Kidney (tissue), 14 donors: Measurements from ENCODE around the gene RAD21L1. TPM values are rescaled to one million over a fixed set of nuclear protein-coding genes. Genes with fewer than 3 reads are reported as not detected.
A peak's percentile ranks its signal among the peaks of the same experiment; 100 is the strongest.

Source experiments
- DNase-seq, 5 donors: peaks; one replicate each; pipeline ENCODE4 v3.0.0-alpha.2; 2013 to 2020
- FAIRE-seq: peaks from 2 replicates; lab custom pipeline; 2012; peaks lifted over from hg19 to GRCh38; lab: Jason Lieb, UNC
- H3K27ac ChIP-seq, 2 donors: one replicate each; pipeline ENCODE4 v1.7.0; 2013; ENCODE audit warnings: low read depth in 2 of 2, low read length in 2 of 2, inconsistent platforms in 1 of 2
- H3K27me3 ChIP-seq: one replicate; pipeline ENCODE4 v1.7.1; 2013; ENCODE audit warnings: low read length, inconsistent platforms; ENCODE audit not compliant: control insufficient read depth, insufficient read depth
- H3K36me3 ChIP-seq, 3 donors: one replicate each; pipeline versions ENCODE4 v1.7.0 to v1.7.1; 2013; ENCODE audit warnings: low read length in 3 of 3, control low read depth in 1 of 3, inconsistent platforms in 1 of 3; ENCODE audit not compliant: insufficient read depth in 3 of 3, control insufficient read depth in 2 of 3
- H3K4me1 ChIP-seq, 3 donors: one replicate each; pipeline versions ENCODE4 v1.7.0 to v1.7.1; 2013; ENCODE audit warnings: low read length in 3 of 3, inconsistent platforms in 1 of 3, low read depth in 1 of 3; ENCODE audit not compliant: control insufficient read depth in 2 of 3, insufficient read depth in 2 of 3
- H3K4me3 ChIP-seq, 3 donors: one replicate each; pipeline versions ENCODE4 v1.7.0 to v1.8.1; 2013; ENCODE audit warnings: low read length in 3 of 3, control low read depth in 1 of 3, inconsistent platforms in 1 of 3
- H3K9ac ChIP-seq, 3 donors: one replicate each; pipeline versions ENCODE4 v1.7.0 to v1.7.1; 2013; ENCODE audit warnings: low read length in 3 of 3, control low read depth in 1 of 3, inconsistent platforms in 1 of 3
- H3K9me3 ChIP-seq, 3 donors: one replicate each; pipeline versions ENCODE4 v1.7.0 to v1.7.1; 2013; ENCODE audit warnings: low read length in 3 of 3, control low read depth in 1 of 3, inconsistent platforms in 1 of 3; ENCODE audit not compliant: control insufficient read depth in 2 of 3, insufficient read depth in 1 of 3
- intact Hi-C: fragments of 100-400 bp; cut with DNase I; formaldehyde crosslinking; loops from one replicate; pipeline ENCODE4 v1.11.1; 2022
- polyA plus RNA-seq: library from polyadenylated mRNA; stranded (reverse); fragments of 350-450 nt; fragmentation: Illumina TruSeq; extraction: RNeasy Lipid Tissue Mini Kit (QIAGEN cat#74804); gene quantifications from one replicate; pipeline ENCODE4 v1.2.3, GENCODE V29; 2014; ENCODE audit warnings: low read depth, low replicate concordance; ENCODE audit not compliant: insufficient read depth
- total RNA-seq: library from RNA; stranded (reverse); fragmentation: NEBNext Ultra II Directional; extraction: Animal tissue kit (Norgen Biotek cat#: 25700); gene quantifications from one replicate; pipeline ENCODE4 v1.2.1, GENCODE V29; 2021
- TF ChIP-seq, protein P1 (sequence below): IDR thresholded peaks from 3 replicates; pipeline ENCODE4 v1.5.1; 2012; ENCODE audit warnings: mild to moderate bottlenecking, moderate library complexity, borderline replicate concordance; ENCODE audit not compliant: insufficient read depth; ENCODE audit errors: extremely low read depth
- donor health status: control.
- donor health status: control.
- donor health status: control.
- donor health status: control.
- donor health status: control.
- donor health status: DM: yes; HTN: yes; CAD: no.
- donor health status: Normal renal cell carcinoma (clear cell type).

Gene RAD21L1
- total and polyA plus RNA-seq, 2 donors from 2014 or later, result not detected

DNA sequence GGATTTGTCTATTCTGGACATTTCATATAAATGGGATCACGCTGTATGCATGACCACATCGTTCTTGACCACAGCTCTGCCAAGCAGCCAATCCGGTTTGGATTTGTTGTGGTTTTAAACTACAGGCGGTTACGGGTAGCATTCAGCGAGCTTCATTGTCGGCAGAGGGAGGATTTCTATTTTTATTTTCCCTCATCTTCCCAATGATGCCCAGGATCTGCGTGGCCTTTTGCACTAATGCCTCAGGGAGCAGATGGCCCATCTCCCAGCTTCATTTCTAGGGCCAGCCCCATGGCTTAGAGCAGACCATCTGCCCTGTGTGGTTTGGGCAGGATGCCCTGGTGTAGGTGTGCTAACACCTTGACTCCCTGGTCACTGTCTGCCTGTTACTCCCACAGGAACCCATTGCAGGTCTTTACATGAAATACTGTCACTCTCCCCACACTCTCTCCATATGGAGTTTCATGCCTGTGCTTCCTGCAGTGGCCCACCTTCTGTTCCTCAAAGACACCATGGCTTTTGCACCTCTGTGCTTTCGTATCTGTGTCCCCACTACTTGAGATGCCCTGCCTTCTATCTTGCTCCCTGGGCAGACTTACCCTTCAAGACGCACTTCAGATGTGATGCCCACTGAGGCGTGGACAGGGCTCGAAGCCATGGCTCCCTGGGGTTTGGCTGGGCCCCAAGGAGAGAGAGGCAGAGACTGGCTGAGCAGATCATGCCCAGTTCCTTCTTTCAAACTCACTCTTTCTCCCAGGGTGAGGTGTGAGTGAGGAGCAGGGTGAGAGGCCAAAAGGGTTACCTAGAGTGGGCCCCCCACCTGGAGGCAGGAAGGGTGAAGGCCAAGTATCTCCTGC is 77.1 kb downstream of the RAD21L1 start:
- DNase-seq (no peak), FAIRE-seq (no peak)
- intact Hi-C loops, result no loop called here
- H3K4me1 ChIP-seq, result no peaks in the 10 kb centered on the region
- H3K27me3 ChIP-seq, result no peaks in the 10 kb centered on the region
- TF ChIP-seq, protein P1, sequence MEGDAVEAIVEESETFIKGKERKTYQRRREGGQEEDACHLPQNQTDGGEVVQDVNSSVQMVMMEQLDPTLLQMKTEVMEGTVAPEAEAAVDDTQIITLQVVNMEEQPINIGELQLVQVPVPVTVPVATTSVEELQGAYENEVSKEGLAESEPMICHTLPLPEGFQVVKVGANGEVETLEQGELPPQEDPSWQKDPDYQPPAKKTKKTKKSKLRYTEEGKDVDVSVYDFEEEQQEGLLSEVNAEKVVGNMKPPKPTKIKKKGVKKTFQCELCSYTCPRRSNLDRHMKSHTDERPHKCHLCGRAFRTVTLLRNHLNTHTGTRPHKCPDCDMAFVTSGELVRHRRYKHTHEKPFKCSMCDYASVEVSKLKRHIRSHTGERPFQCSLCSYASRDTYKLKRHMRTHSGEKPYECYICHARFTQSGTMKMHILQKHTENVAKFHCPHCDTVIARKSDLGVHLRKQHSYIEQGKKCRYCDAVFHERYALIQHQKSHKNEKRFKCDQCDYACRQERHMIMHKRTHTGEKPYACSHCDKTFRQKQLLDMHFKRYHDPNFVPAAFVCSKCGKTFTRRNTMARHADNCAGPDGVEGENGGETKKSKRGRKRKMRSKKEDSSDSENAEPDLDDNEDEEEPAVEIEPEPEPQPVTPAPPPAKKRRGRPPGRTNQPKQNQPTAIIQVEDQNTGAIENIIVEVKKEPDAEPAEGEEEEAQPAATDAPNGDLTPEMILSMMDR, result no peak
- no peak overlapping the region for H3K27ac ChIP-seq
- H3K4me3 ChIP-seq, result no peak overlapping the region
- no peaks in the 10 kb centered on the region for H3K9me3 ChIP-seq
- no peak overlapping the region for H3K9ac ChIP-seq
- H3K36me3 ChIP-seq, result no peaks in the 10 kb centered on the region

DNA sequence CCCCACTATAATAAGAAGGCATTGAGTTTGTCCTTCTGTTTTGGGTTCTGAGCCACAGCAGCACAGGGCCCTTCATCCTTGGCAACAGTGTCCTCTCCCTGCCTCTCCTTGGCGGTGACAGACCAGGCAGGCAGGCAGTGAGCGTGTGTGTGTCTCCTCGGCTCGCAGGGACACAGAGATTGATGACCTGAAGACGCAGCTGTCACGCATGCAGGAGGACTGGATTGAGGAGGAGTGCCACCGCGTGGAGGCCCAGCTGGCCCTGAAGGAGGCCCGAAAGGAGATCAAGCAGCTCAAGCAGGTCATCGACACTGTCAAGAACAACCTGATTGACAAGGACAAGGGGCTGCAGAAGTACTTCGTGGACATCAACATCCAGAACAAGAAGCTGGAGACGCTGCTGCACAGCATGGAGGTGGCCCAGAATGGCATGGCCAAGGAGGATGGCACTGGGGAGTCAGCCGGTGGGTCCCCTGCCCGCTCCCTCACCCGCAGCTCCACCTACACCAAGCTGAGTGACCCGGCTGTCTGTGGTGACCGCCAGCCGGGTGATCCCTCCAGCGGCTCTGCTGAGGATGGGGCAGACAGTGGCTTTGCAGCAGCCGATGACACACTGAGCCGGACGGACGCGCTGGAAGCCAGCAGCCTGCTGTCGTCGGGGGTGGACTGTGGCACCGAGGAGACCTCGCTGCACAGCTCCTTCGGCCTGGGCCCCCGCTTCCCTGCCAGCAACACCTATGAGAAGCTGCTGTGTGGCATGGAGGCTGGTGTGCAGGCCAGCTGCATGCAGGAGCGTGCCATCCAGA is 79.1 kb downstream of the RAD21L1 start:
- TF ChIP-seq, protein P1, result no peak
- peak in 1 of 5 donors; percentile 31 for DNase-seq
- Histone ChIP-seq H3K9me3 (no peaks in the 10 kb centered on the region), H3K4me1 (no peaks in the 10 kb centered on the region), H3K36me3 (no peaks in the 10 kb centered on the region), H3K9ac (no peak overlapping the region), H3K4me3 (no peak overlapping the region), H3K27ac (no peak overlapping the region), H3K27me3 (no peaks in the 10 kb centered on the region)
- intact Hi-C loops, result no loop called here
- no peak for FAIRE-seq

Other genes starting within 250 kb of the RAD21L1 start
- gene RSPO4, start 223.7 kb upstream of the RAD21L1 start, total RNA-seq, result 0.13 TPM
- gene RSPO4, start 223.7 kb upstream of the RAD21L1 start, polyA plus RNA-seq, result 0.45 TPM
- 135 TPM for gene PSMF1, start 107.4 kb upstream of the RAD21L1 start, total RNA-seq
- 93.2 TPM for gene PSMF1, start 107.4 kb upstream of the RAD21L1 start, polyA plus RNA-seq
- 0.54 TPM for gene TMEM74B, start 41.1 kb upstream of the RAD21L1 start, total RNA-seq
- gene TMEM74B, start 41.1 kb upstream of the RAD21L1 start, polyA plus RNA-seq, result 1.6 TPM
- gene C20orf202, start 22.6 kb upstream of the RAD21L1 start, total RNA-seq, result 0.16 TPM
- 0.73 TPM for gene C20orf202, start 22.6 kb upstream of the RAD21L1 start, polyA plus RNA-seq
- 3.1 TPM for gene SNPH, start 40.2 kb downstream of the RAD21L1 start, total RNA-seq
- gene SNPH, start 40.2 kb downstream of the RAD21L1 start, polyA plus RNA-seq, result 3.1 TPM
- gene SDCBP2, start 103.1 kb downstream of the RAD21L1 start, total RNA-seq, result 18.3 TPM
- gene SDCBP2, start 103.1 kb downstream of the RAD21L1 start, polyA plus RNA-seq, result 10.3 TPM
- 220 TPM for gene FKBP1A, start 167.0 kb downstream of the RAD21L1 start, total RNA-seq
- 260 TPM for gene FKBP1A, start 167.0 kb downstream of the RAD21L1 start, polyA plus RNA-seq
- 78.2 TPM for gene NSFL1C, start 240.8 kb downstream of the RAD21L1 start, total RNA-seq
- 76.1 TPM for gene NSFL1C, start 240.8 kb downstream of the RAD21L1 start, polyA plus RNA-seq